Neural cell (in vitro differentiated cells): ENCODE data around the gene MLIP. TPM values are rescaled to one million over a fixed set of nuclear protein-coding genes. Genes with fewer than 3 reads are reported as not detected.

Experiments
- H2AFZ ChIP-seq: fragments of 200-600, 300-800 bp; sonication (generic), shearing (Covaris generic); 2 replicates; pipeline ENCODE4 v1.6.0; 2014; ENCODE audit warnings: low read depth, mild to moderate bottlenecking, antibody characterized with exemption, low read length, moderate library complexity
- H3F3A ChIP-seq: fragments of 200-600 bp; shearing (Covaris generic); 2 replicates; pipeline ENCODE4 v1.6.1; 2016; ENCODE audit warnings: mild to moderate bottlenecking, moderate library complexity, mixed read lengths, antibody characterized with exemption, low read length; ENCODE audit not compliant: insufficient read depth, poor library complexity, severe bottlenecking
- H3K27ac ChIP-seq: fragments of 200-600, 300-800 bp; sonication (generic), shearing (Covaris generic); 2 replicates; pipeline ENCODE4 v1.5.1; 2014; ENCODE audit warnings: mild to moderate bottlenecking, low read length, moderate library complexity
- H3K27me3 ChIP-seq: fragments of 300-800, 200-600 bp; sonication (generic), shearing (Covaris generic); 2 replicates; pipeline ENCODE4 v1.6.0; 2014; ENCODE audit warnings: mild to moderate bottlenecking, low read depth, low read length, moderate library complexity; ENCODE audit not compliant: insufficient read depth
- H3K36me3 ChIP-seq: fragments of 300-800, 200-600 bp; sonication (generic), shearing (Covaris generic); 2 replicates; pipeline ENCODE4 v1.5.1; 2014; ENCODE audit warnings: mild to moderate bottlenecking, antibody characterized with exemption, low read length, moderate library complexity; ENCODE audit not compliant: insufficient read depth
- H3K4me2 ChIP-seq: fragments of 300-800, 200-600 bp; sonication (generic), shearing (Covaris generic); 2 replicates; pipeline ENCODE4 v1.6.0; 2014; ENCODE audit warnings: mild to moderate bottlenecking, low read length
- H3K4me3 ChIP-seq: fragments of 300-800, 200-600 bp; sonication (generic), shearing (Covaris generic); 2 replicates; pipeline ENCODE4 v1.5.1; 2014; ENCODE audit warnings: mild to moderate bottlenecking, low read length, moderate library complexity
- H3K79me2 ChIP-seq: fragments of 200-600 bp; shearing (Covaris generic); replicated peaks from 2 replicates; pipeline ENCODE4 v1.6.0; 2014; ENCODE audit warnings: mild to moderate bottlenecking, low read length, moderate library complexity; ENCODE audit not compliant: insufficient read depth
- H3K9ac ChIP-seq: fragments of 300-800, 200-600 bp; sonication (generic), shearing (Covaris generic); 2 replicates; pipeline ENCODE4 v1.6.1; 2016; ENCODE audit warnings: mild to moderate bottlenecking, low read length, mixed read lengths
- H3K9me2 ChIP-seq: fragments of 200-600 bp; shearing (Covaris generic); 2 replicates; pipeline ENCODE4 v1.6.1; 2016; ENCODE audit warnings: mild to moderate bottlenecking, low read length, mixed read lengths; ENCODE audit not compliant: insufficient read depth
- H3K9me3 ChIP-seq: fragments of 200-600, 300-800 bp; sonication (generic), shearing (Covaris generic); 2 replicates; pipeline ENCODE4 v1.6.1; 2016; ENCODE audit warnings: mild to moderate bottlenecking, mixed run types, low read length, moderate library complexity, mixed read lengths
- H4K20me1 ChIP-seq: fragments of 200-600 bp; shearing (Covaris generic); 2 replicates; pipeline ENCODE4 v1.6.1; 2016; ENCODE audit warnings: mild to moderate bottlenecking, mixed run types; ENCODE audit not compliant: insufficient read depth
- CTCF ChIP-seq: fragments of 450-650 bp; IDR thresholded peaks from 2 replicates; pipeline ENCODE4 v1.5.1; 2014; ENCODE audit warnings: antibody characterized with exemption, mild to moderate bottlenecking, moderate library complexity; ENCODE audit not compliant: poor library complexity, severe bottlenecking
- EP300 ChIP-seq: fragments of 450-650 bp; conservative IDR thresholded peaks from 2 replicates; pipeline ENCODE4 v1.6.1; 2014; ENCODE audit warnings: antibody characterized with exemption, mild to moderate bottlenecking, moderate library complexity; ENCODE audit not compliant: poor library complexity, severe bottlenecking
- EZH2 ChIP-seq: fragments of 200-600, 300-800 bp; shearing (Covaris generic), sonication (generic); IDR thresholded peaks from 2 replicates; pipeline ENCODE4 v1.6.1; 2014; ENCODE audit warnings: antibody characterized with exemption, low read length, borderline replicate concordance, mild to moderate bottlenecking; ENCODE audit not compliant: insufficient read depth, poor library complexity, severe bottlenecking
- MXI1 ChIP-seq: fragments of 450-650 bp; conservative IDR thresholded peaks from 2 replicates; pipeline ENCODE4 v1.6.1; 2014; ENCODE audit warnings: antibody characterized with exemption, mild to moderate bottlenecking; ENCODE audit not compliant: poor library complexity, severe bottlenecking
- POLR2AphosphoS5 ChIP-seq: IDR thresholded peaks from 2 replicates; pipeline ENCODE4 v1.6.1; 2012
- RAD21 ChIP-seq: fragments of 450-650 bp; conservative IDR thresholded peaks from 2 replicates; pipeline ENCODE4 v1.6.1; 2014; ENCODE audit warnings: antibody characterized with exemption, mild to moderate bottlenecking, moderate library complexity
- REST ChIP-seq: IDR thresholded peaks from 2 replicates; pipeline ENCODE4 v1.6.1; 2012; ENCODE audit warnings: borderline replicate concordance
- SMC3 ChIP-seq: fragments of 450-650 bp; conservative IDR thresholded peaks from 2 replicates; pipeline ENCODE4 v1.6.1; 2014; ENCODE audit warnings: antibody characterized with exemption, mild to moderate bottlenecking, moderate library complexity; ENCODE audit not compliant: poor library complexity
- TAF1 ChIP-seq: IDR thresholded peaks from 2 replicates; pipeline ENCODE4 v1.6.1; 2012; ENCODE audit warnings: low read depth
- polyA plus RNA-seq: library from polyadenylated mRNA; depleted of rRNA; stranded (reverse); fragments of >200 nt; gene quantifications from 2 replicates; pipeline ENCODE4 v1.2.3, GENCODE V29; 2014

Gene MLIP
- polyA plus RNA-seq, 1 donor from 2014 or later = not detected

- Histone ChIP-seq H3F3A (no peaks in the 10 kb centered on the region), H3K9me3 (no peaks in the 10 kb centered on the region), H3K9ac (no peak overlapping the region), H3K27ac (no peak overlapping the region), H3K4me3 (no peak overlapping the region), H3K79me2 (no peaks in the 10 kb centered on the region), H3K9me2 (no peaks in the 10 kb centered on the region), H3K36me3 (no peaks in the 10 kb centered on the region), H3K4me2 (no peak overlapping the region), H3K27me3 (no peaks in the 10 kb centered on the region), H2AFZ (no peak overlapping the region), H4K20me1 (no peaks in the 10 kb centered on the region)
- TF ChIP-seq SMC3 (no peak), CTCF (no peak), RAD21 (no peak), EZH2 (no peak), MXI1 (no peak)
Measured at GRCh38 chr6:54285595-54285994, 174.4 kb downstream of the MLIP start.

- H2AFZ ChIP-seq = no peak overlapping the region
- H3K27ac ChIP-seq = no peak overlapping the region
- H4K20me1 ChIP-seq = no peaks in the 10 kb centered on the region
- no peaks in the 10 kb centered on the region for H3K9me3 ChIP-seq
- H3K9ac ChIP-seq = no peak overlapping the region
- H3F3A ChIP-seq = no peaks in the 10 kb centered on the region
- H3K36me3 ChIP-seq = no peaks in the 10 kb centered on the region
- no peak overlapping the region for H3K4me2 ChIP-seq
- H3K27me3 ChIP-seq = no peaks in the 10 kb centered on the region
- H3K79me2 ChIP-seq = no peaks in the 10 kb centered on the region
- H3K4me3 ChIP-seq = no peak overlapping the region
- H3K9me2 ChIP-seq = no peaks in the 10 kb centered on the region
- TF ChIP-seq MXI1 = no peak
- no peak for TF ChIP-seq SMC3
- no peak for TF ChIP-seq POLR2AphosphoS5
- no peak for TF ChIP-seq TAF1
- TF ChIP-seq EP300 = no peak
- TF ChIP-seq CTCF = no peak
- no peak for TF ChIP-seq REST
- no peak for TF ChIP-seq RAD21
- no peak for TF ChIP-seq EZH2
Measured at GRCh38 chr6:54286141-54286540, 174.9 kb downstream of the MLIP start.
